GM18508 (cell line): ENCODE data around the gene GOLGA3.
"Not testable (repeated sequence)": the region's sequence is repeated elsewhere in the genome, so short reads cannot be mapped to it uniquely, and the experiment has no call there.

ENCODE experiments used
- ATAC-seq: cut with Tn5 transposase; IDR thresholded peaks from one replicate; pipeline ENCODE4 v1.9.1; 2021; ENCODE audit warnings: moderate number of reproducible peaks; ENCODE audit not compliant: insufficient read depth, unreplicated experiment

GOLGA3 gene

DNA sequence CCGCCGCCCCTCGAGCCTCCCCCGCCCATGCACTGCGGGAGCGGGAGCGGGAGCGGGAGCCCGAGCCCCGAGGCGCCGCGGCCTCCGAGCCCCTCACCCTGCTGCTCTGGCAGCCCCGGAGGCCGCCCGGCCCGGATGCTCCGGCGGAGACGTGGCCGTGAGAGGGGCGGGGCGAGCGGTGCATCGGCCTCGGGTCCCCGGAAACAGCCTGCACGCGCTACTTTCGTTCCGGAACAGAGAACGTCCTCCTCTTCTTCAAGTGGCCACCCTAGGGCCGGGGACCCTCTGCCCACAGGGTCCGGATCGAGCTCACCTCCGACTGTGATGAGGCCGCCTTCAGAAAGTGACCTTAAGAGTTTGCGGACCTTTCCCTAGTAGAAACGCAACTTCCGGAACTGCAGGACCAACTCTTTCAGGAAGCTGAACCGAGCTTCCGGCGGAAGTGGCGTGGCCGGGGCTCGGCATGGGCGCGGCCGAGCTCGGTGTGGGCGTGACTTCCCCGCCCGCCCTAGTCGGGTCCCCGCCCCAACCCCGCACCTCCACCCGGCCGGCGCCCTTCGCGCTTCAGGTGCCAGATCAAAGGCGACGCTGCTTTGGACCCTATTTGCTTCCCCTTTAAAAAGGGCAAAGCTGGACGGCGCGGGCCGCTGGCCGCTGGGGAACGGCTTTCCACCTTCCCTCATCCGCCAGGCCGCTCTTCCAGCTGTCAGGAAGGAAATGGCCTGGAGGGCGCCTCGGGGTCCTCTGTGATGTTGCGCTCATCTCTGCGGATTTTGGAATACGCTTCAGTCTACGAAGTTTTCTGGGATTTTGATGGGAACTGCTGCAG, at the start of gene GOLGA3:
TSS of gene GOLGA3 (minus strand) at position 164 of the 829 bp plus-strand sequence. CDS start 6,741 bp downstream, outside the sequence.
- ATAC-seq = peak; percentile 49

DNA sequence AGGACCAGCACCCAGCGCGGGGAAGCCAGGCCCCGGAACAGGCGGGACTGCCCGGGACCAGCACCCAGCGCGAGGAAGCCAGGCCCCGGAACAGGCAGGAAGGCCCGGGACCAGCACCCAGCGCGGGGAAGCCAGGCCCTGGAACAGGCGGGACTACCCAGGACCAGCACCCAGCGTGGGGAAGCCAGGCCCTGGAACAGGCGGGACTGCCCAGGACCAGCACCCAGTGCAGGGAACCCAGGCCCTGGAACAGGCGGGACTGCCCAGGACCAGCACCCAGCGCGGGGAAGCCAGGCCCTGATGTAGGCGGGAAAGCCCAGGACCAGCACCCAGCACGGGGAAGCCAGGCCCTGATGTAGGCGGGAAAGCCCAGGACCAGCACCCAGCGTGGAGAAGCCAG, 46.0 kb upstream of the GOLGA3 start:
- not testable (repeated sequence) for ATAC-seq

DNA sequence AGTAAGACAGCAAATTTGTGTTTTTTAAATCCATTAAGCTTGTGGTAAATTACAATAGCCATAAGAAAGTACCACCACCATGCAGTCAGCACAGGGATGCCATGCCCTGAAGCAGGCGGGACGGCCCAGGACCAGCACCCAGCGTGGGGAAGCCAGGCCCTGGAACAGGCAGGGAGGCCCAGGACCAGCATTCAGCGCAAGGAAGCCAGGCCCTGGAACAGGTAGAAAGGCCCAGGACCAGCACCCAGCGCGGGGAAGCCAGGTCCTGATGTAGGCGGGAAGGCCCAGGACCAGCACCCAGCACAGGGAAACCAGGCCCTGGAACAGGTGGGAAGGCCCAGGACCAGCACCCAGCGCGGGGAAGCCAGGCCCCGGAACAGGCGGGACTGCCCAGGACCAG, 45.5 kb upstream of the GOLGA3 start:
- no peak for ATAC-seq

DNA sequence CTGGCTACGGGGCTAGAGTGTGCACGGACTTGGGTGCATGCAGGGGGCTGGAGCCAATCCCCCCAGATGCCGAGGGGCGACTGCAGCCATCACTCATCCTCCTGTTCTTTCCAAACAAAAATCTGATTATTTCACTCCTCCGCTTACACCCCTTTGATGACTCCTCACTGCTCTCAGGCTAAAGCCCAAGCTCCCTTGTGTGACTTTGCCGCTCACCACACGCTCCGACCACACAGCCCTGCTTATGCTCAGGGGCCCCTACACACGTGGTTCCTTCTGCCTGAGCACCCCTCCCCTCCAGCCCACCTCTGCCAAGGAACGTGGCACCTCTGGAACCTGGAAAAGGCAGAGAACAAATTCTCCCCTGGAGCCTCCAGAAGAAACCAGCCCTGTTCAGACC, 45.1 kb upstream of the GOLGA3 start:
- ATAC-seq = no peak

GRCh38 chr12:132872975-132873421, 44.3 kb upstream of the GOLGA3 start:
- ATAC-seq = no peak

- no peak for ATAC-seq
Observed at GRCh38 chr12:132872073-132872855, 43.6 kb upstream of the GOLGA3 start.

- ATAC-seq = no peak
Observed at GRCh38 chr12:132869551-132869950, 40.9 kb upstream of the GOLGA3 start.

GRCh38 chr12:132866251-132866828, 37.7 kb upstream of the GOLGA3 start:
- no peak for ATAC-seq

DNA sequence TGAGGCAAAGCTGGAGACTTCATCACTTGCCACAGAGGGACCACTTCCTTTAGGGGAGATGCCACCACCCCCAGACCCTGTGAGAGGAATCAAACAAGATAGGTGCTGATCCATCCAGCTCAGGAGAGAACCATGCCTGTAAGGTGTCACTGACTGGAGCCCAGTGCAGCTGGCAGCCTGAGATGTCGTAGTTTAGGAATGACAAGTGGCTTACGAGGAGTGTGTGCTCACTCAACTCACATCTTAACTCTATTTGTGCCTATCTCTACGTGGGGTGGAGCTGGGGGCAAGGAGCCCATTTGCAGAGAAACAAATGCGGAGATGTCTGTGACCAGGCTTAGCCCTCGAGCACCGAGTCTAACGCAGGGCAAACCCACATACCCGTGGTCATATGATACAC, 32.9 kb upstream of the GOLGA3 start:
- no peak for ATAC-seq

DNA sequence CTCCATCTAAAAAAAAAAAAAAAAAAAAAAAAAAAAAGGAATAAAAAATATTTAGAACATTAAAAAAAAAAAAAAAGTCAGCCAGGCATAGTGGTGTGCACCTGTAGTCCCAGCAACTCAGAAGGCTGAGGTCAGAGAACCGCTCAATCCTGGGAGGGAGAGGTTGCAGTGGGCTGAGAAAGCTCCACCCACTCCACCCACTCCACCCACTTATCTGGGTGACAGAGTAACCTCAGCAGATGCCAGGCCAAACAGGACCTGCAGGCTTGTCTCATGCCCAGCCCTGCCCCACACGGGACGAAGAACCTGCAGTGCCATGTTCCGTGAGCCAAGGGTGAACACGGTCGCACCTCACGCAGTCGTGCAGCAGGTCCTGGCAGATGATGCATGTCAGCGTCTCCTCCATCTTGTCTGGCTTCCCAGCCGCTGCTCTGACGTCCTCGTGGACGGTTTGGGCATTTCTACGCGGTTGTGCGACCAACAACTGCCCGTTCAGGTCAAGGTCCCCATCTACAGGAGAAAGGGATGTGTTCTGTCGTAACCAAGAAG, 30.1 kb upstream of the GOLGA3 start:
- no peak for ATAC-seq

- not testable (repeated sequence) for ATAC-seq
Observed at GRCh38 chr12:132857019-132857418, 28.4 kb upstream of the GOLGA3 start.

GRCh38 chr12:132856581-132856980, 27.9 kb upstream of the GOLGA3 start:
- ATAC-seq = no peak

- ATAC-seq = not testable (repeated sequence)
Observed at GRCh38 chr12:132855211-132855610, 26.5 kb upstream of the GOLGA3 start.

GRCh38 chr12:132853285-132854092, 24.8 kb upstream of the GOLGA3 start:
- ATAC-seq = no peak

DNA sequence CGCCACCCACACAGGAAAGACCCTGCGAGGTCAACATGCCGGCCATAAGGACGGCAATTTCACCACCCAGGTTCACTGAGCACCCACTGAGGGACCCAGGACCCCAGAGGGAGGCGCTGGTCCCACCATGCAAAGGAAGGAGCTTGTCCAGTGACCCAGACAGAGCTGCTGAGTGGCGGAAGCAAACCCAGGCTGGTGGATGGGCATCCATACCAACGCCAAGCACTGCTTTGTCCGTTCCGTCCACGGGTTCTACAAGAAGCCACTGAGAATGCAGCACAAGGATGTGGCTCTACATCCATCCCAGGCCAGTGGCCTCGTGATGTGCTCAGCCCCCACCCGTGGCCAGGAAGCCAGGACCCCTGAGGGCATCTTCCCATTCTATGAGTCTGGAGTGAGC, 23.8 kb upstream of the GOLGA3 start:
- ATAC-seq = no peak

DNA sequence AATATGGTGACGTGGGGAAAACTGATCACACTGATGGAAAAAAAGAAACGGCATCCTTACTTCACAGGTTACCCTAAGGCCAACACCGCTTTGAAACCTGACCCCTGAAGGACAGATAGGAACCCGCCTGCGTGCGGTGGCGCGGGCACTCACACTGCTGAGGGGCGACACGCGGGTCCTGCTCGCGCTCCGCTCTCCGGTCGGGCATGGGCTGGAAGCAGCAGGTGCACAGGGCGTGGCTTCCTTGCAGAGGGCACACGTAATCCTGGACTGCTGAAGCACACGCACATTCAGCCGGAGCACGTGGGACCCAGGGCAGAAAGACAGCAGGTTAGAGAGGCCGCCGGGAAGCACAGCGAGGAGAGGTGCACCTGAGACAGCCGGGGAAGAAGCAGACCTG, 22.8 kb upstream of the GOLGA3 start:
- no peak for ATAC-seq

DNA sequence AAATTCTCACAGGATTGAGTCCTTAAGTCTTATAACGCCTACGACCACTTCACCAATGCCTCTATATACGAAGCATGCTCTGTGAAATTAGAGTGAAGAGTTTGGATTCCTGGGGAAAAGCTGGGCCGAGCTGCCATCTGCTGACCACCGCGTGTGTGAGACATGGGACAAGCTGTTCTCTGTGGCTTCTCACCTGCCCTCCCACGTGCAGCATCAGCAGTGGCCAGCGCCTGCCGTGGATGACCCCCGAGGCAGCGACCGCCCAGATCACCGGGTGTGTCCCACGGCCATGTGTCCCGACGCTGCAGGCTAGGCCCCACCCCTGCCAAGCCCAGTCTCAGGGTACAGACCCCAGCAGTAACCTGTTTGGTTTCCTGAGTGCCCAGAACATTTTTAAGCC, 21.6 kb upstream of the GOLGA3 start:
- ATAC-seq = no peak

GRCh38 chr12:132848521-132848920, 19.9 kb upstream of the GOLGA3 start:
- no peak for ATAC-seq

- no peak for ATAC-seq
Observed at GRCh38 chr12:132847363-132848356, 19.0 kb upstream of the GOLGA3 start.
